GM19240 (cell line): ENCODE measurements around the gene C16orf87.
"Not testable (repeated sequence)": the region's sequence is repeated elsewhere in the genome, so short reads cannot be mapped to it uniquely, and the experiment has no call there.

Source experiments
- DNase-seq: peaks from one replicate; pipeline ENCODE4 v3.0.0; 2011; ENCODE audit warnings: low spot score; ENCODE audit not compliant: insufficient read length

The C16orf87 gene

GRCh38 chr16:46830902-46831647 lies at the start of gene C16orf87:
TSS of gene C16orf87 (minus strand) at chr16:46831180. CDS start at chr16:46831149, 31 bp downstream.
- peak; percentile 88 for DNase-seq

GRCh38 chr16:46875243-46875642 lies 44.3 kb upstream of the C16orf87 start:
- no peak for DNase-seq

GRCh38 chr16:46873201-46873600 lies 42.2 kb upstream of the C16orf87 start:
- no peak for DNase-seq

- no peak for DNase-seq
Observed at GRCh38 chr16:46871597-46871996, 40.6 kb upstream of the C16orf87 start.

GRCh38 chr16:46868891-46869290 lies 37.9 kb upstream of the C16orf87 start:
- not testable (repeated sequence) for DNase-seq

GRCh38 chr16:46867486-46867885 lies 36.5 kb upstream of the C16orf87 start:
- not testable (repeated sequence) for DNase-seq

- DNase-seq = no peak
Observed at GRCh38 chr16:46866286-46866685, 35.3 kb upstream of the C16orf87 start.

GRCh38 chr16:46862555-46863447 lies 31.8 kb upstream of the C16orf87 start:
- DNase-seq = no peak

GRCh38 chr16:46859719-46860152 lies 28.8 kb upstream of the C16orf87 start:
- no peak for DNase-seq

GRCh38 chr16:46858151-46858550 lies 27.2 kb upstream of the C16orf87 start:
- DNase-seq = no peak

- DNase-seq = no peak
Observed at GRCh38 chr16:46857368-46857945, 26.5 kb upstream of the C16orf87 start.

GRCh38 chr16:46855389-46855788 lies 24.4 kb upstream of the C16orf87 start:
- DNase-seq = no peak

- DNase-seq = no peak
Observed at GRCh38 chr16:46854846-46855245, 23.9 kb upstream of the C16orf87 start.

GRCh38 chr16:46853713-46854443 lies 22.9 kb upstream of the C16orf87 start:
- peak; percentile 60 for DNase-seq

GRCh38 chr16:46852130-46852529 lies 21.1 kb upstream of the C16orf87 start:
- DNase-seq = no peak

- DNase-seq = no peak
Observed at GRCh38 chr16:46850619-46851555, 19.9 kb upstream of the C16orf87 start.

GRCh38 chr16:46848768-46849764 lies 18.1 kb upstream of the C16orf87 start:
- no peak for DNase-seq

GRCh38 chr16:46845952-46846351 lies 15.0 kb upstream of the C16orf87 start:
- DNase-seq = no peak

- DNase-seq = no peak
Observed at GRCh38 chr16:46844771-46845170, 13.8 kb upstream of the C16orf87 start.
